ENCODE measurements around the gene CDHR2. TPM values are rescaled to one million over a fixed set of nuclear protein-coding genes. Genes with fewer than 3 reads are reported as not detected.

The CDHR2 gene
- total RNA-seq, 1 experiment from 2014 or later = 0.63 TPM

DNA sequence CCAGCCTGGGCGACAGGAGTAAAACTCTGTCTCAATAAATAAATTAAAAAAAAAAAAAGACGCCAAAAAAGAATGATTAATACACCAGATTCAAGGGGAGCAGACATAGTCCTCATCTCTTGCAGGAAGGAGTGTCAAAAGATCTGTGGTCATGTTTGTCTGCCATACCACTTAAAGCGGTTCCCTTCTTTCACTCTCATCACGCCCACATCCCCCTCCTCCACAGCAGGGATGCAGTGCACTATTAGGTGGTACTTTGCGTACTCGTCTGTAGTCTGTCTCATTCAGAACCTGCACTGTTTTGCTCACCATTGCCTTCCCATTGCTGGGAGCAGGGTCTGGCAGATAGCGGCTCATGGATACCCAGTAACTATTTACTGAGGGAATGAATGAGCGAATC is 11.2 kb downstream of the CDHR2 start:
- peaks cover 9% of the 10 kb centered on the region for H3K4me1 Mint-ChIP-seq
- POLR2A ChIA-PET = interaction anchor here (0.6 kb wide), 1 partner anchor 17 kb away, joined by 7 read pairs; no protein-coding TSS in a partner anchor
- ATAC-seq = no peak

DNA sequence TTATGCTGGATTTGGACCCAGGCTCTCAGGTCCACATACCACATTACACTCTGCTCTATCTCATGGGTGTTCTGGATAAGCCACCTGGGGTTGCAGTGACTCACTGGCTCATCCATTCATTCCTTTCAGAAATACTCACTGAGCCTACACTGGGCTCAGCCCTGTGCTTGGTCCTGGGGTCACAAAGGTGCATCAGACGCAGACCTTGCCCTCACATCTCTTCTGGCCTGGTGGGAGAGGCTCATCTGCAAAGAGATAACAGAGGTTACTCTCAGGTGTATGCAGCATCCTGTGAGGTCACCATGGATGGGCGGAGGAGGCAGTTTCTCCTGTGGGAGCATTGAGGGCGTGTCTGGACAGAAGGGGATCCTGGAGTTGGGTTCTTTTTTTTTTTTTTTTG is 12.1 kb downstream of the CDHR2 start:
- CTCF ChIA-PET = interaction anchor here (1.2 to 1.4 kb wide), 2 partner anchors 12 to 16 kb away, joined by 3 read pairs; no protein-coding TSS in a partner anchor
- no peak for ATAC-seq
- POLR2A ChIA-PET = no interaction called here
- Mint-ChIP-seq H3K27me3 (ENCODE audit: low read depth) (no peaks in the 10 kb centered on the region), H3K4me3 (no peak overlapping the region), H3K9me3 (peaks cover 3% of the 10 kb centered on the region), H3K27ac (no peak overlapping the region), H3K36me3 (no peaks in the 10 kb centered on the region), H3K4me1 (peaks cover 9% of the 10 kb centered on the region)
- DNase-seq (ENCODE audit: low spot score) = no peak
- TF ChIP-seq NFE2L1 (CRISPR knock-in tag; IDR thresholded peaks at IDR 0.05) (no peak), NR2C2 (CRISPR knock-in tag; IDR thresholded peaks at IDR 0.05) (no peak), ARID4B (CRISPR knock-in tag; IDR thresholded peaks at IDR 0.05; ENCODE audit: borderline replicate concordance) (no peak), NR1H2 (CRISPR knock-in tag; IDR thresholded peaks at IDR 0.05) (no peak), NR3C1 (CRISPR knock-in tag; conservative IDR thresholded peaks at IDR 0.05; ENCODE audit: low read depth) (no peak), MXD4 (CRISPR knock-in tag; IDR thresholded peaks at IDR 0.05; ENCODE audit: borderline replicate concordance) (no peak), ZNF121 (CRISPR knock-in tag; IDR thresholded peaks at IDR 0.05) (no peak), STAT6 (CRISPR knock-in tag; conservative IDR thresholded peaks at IDR 0.05; ENCODE audit: low read depth) (no peak), ZNF281 (CRISPR knock-in tag; IDR thresholded peaks at IDR 0.05) (no peak)
- TF ChIP-seq, protein P1, sequence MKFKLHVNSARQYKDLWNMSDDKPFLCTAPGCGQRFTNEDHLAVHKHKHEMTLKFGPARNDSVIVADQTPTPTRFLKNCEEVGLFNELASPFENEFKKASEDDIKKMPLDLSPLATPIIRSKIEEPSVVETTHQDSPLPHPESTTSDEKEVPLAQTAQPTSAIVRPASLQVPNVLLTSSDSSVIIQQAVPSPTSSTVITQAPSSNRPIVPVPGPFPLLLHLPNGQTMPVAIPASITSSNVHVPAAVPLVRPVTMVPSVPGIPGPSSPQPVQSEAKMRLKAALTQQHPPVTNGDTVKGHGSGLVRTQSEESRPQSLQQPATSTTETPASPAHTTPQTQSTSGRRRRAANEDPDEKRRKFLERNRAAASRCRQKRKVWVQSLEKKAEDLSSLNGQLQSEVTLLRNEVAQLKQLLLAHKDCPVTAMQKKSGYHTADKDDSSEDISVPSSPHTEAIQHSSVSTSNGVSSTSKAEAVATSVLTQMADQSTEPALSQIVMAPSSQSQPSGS (CRISPR knock-in tag; IDR thresholded peaks at IDR 0.05; ENCODE audit: borderline replicate concordance, low read depth) = no peak
- TF ChIP-seq, protein P2, sequence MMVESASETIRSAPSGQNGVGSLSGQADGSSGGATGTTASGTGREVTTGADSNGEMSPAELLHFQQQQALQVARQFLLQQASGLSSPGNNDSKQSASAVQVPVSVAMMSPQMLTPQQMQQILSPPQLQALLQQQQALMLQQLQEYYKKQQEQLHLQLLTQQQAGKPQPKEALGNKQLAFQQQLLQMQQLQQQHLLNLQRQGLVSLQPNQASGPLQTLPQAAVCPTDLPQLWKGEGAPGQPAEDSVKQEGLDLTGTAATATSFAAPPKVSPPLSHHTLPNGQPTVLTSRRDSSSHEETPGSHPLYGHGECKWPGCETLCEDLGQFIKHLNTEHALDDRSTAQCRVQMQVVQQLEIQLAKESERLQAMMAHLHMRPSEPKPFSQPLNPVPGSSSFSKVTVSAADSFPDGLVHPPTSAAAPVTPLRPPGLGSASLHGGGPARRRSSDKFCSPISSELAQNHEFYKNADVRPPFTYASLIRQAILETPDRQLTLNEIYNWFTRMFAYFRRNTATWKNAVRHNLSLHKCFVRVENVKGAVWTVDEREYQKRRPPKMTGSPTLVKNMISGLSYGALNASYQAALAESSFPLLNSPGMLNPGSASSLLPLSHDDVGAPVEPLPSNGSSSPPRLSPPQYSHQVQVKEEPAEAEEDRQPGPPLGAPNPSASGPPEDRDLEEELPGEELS (CRISPR knock-in tag; IDR thresholded peaks at IDR 0.05) = no peak
- TF ChIP-seq, protein P3, sequence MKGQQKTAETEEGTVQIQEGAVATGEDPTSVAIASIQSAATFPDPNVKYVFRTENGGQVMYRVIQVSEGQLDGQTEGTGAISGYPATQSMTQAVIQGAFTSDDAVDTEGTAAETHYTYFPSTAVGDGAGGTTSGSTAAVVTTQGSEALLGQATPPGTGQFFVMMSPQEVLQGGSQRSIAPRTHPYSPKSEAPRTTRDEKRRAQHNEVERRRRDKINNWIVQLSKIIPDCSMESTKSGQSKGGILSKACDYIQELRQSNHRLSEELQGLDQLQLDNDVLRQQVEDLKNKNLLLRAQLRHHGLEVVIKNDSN (CRISPR knock-in tag; IDR thresholded peaks at IDR 0.05) = no peak

More for the DNA sequence above, 11.2 kb downstream of the CDHR2 start:
- H3K27me3 Mint-ChIP-seq (ENCODE audit: low read depth) = no peaks in the 10 kb centered on the region
- no peak overlapping the region for H3K4me3 Mint-ChIP-seq
- no peak overlapping the region for H3K27ac Mint-ChIP-seq
- CTCF ChIA-PET = interaction anchor here (1.4 kb wide), 1 partner anchor 17 kb away, joined by 3 read pairs; no protein-coding TSS in a partner anchor
- DNase-seq (ENCODE audit: low spot score) = no peak
- H3K9me3 Mint-ChIP-seq = no peaks in the 10 kb centered on the region
- no peak for TF ChIP-seq ZNF232 (CRISPR knock-in tag; IDR thresholded peaks at IDR 0.05)
- TF ChIP-seq ZMAT4 (CRISPR knock-in tag; IDR thresholded peaks at IDR 0.05) = no peak
- TF ChIP-seq ZNF219 (CRISPR knock-in tag; IDR thresholded peaks at IDR 0.05; ENCODE audit: borderline replicate concordance) = no peak
- no peak for TF ChIP-seq ZNF121 (CRISPR knock-in tag; IDR thresholded peaks at IDR 0.05)
- no peaks in the 10 kb centered on the region for H3K36me3 Mint-ChIP-seq
